NCI-H524 (cell line): Measurements from ENCODE around the gene NELFB.

Experiments used
- DNase-seq, 2 experiments: peaks; one replicate each; lab custom pipeline; 2025; lab: John Stamatoyannopoulos, UW

NELFB gene

DNA sequence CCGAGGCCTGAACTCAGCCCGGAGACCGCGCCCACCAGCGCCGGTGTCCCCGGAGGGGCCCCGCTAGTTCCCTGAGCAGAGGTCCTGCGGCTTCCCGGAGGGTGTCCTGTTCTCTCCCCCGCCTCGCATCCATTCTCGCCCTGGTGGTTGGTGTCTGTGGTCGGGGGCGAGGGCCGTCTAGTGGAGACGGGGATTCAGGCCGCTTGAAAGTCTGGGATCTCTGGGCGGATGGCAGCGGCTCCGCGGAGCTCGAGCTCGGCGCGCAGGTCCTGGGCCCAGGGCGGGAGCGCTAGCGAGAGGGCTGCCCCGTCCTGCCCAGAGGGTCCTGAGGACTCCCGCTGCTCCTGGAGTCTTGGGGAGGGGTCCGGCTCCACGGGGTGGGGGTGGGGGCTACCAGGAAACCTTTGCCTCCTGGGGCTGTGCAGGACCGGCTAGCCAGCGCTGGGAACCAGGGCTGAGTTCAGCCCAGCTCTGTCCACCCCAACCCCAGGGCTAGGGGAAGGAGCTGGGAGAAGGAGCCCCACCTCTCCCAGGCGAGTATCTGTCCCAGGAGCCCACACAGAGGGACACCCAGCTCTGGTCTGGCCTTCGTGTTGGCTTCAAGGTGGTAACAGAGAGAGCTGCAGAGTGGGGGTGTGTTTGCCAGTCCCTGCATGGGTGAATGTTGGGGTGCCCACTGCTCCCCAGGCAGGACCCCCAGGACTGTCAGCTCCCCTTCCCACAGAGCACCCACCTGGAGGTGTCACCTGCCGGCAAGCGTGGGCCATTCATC lies 26.4 kb downstream of the NELFB start:
- DNase-seq, result no peak

DNA sequence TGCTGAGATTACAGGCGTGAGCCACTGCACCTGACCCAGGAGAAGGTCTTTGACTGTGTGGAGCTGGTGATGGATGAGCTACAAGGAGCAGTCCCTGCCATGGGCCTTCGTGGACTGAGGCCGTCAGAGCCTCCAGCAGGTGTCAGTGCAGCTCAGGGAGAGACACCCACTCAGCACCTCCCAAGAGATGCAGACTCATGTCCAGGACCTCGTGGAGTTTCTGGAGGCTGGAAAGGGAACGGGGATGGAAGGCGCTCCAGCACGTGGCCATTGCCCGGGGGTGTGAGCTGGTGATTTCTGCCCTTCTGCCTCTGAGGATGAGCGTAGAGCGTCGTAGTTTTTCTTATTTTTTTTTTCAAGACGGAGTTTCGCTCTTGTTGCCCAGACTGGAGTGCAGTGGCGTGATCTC lies 31.9 kb downstream of the NELFB start:
- peak; percentile 57 to 75 for DNase-seq

DNA sequence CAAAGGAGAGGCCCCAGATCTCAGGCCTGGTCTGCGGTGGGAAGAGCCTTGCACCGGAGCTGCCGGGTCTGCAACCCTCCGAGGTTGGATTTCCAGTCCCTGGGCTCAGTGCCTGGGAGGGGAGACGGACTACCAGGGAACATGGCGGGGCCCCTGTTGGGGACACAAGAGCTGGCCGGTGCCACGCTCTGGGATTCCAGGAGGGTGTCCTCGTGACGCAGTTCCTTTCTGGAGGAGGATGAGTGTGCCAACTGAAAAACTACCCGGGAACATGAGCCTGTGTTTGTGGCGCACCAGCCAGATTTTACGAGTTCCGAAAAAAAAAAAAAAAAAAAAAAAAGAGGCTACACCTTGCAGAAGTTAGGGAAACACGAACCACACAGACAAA lies 38.0 kb downstream of the NELFB start:
- DNase-seq, result no peak

DNA sequence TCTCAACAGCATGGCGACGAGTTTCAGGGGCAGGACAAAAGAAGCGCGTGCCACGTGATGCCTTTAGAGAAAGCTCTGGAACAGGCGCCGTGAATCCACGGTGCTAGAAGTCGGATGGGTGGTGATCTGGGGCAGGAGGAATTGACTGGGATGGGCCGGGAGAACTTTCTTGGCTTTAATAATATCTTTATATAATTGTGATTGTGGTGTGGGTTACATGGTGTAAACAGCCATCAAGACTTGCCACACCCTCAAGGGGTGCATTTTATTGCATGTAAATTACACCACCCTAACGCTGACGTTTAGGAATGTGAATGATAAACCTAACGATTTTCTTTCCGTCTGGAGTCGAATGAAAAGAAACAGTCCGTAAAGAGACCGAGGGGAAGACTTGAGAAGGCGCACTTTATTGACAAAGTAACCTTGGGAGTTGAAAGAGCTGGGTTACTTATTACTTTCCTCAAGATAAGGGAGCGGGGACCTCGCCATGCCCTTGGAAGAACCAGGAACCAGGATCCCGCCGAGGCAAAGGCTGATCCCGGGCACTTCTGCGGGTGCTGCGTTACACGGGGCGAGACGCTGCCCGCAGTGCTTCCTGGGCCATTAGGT lies 38.5 kb downstream of the NELFB start:
- DNase-seq, result no peak

DNA sequence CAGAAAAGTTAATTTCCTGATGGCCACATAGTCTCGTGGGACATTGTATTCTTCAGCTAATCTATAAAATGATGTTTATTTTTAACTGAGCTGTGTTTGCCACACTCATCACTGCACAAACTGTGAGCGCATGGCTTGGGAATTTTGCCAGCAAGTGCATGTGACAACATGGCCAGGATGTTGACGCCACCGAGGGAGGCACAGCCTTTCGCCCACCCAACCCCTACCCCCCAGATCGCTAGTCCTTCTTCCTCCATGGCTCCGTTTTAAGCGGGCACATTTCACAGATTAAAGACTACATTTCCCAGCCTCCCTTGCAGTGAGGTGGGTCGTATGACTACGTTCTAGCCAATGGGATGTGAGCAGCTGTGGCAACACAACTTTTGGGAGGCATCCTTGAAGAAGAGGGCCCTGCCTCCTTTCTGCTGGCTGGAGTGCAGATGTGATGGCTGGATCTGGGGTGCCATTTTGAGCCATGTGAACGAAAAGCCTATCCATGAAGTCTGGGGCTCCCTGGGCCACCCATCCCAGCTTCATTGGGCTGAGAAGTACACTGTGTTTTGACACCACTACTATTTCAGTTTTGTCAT lies 39.1 kb downstream of the NELFB start:
- peak; percentile 50 to 62 for DNase-seq

DNA sequence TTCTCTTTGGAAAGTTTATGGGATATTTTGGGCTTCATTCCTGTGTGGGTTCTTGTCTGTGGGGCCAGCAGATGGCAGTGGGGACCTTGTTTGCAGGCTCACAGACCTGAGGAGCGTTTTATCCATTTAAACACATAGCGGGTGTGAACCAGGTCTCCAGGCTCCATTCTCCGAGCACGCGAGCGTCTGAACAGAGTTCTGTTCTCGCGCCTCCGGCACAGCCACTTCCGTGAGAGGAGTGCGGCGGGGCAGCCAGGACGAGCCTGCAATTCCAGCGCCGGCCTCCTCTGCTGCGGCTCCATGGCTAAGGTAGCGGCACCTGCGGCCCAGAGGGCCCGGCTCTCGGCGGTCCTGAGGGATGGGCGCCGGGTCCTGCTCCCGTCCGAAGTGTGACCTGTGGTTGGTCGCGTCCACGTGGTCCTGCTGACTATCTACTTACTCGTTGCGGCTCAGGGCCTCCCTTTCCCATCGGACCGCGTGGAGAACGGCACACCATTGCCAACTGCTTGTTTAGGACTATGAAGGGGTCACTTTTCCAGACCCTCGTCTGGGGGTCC lies 39.6 kb downstream of the NELFB start:
- DNase-seq, result peak; percentile 34 to 68

DNA sequence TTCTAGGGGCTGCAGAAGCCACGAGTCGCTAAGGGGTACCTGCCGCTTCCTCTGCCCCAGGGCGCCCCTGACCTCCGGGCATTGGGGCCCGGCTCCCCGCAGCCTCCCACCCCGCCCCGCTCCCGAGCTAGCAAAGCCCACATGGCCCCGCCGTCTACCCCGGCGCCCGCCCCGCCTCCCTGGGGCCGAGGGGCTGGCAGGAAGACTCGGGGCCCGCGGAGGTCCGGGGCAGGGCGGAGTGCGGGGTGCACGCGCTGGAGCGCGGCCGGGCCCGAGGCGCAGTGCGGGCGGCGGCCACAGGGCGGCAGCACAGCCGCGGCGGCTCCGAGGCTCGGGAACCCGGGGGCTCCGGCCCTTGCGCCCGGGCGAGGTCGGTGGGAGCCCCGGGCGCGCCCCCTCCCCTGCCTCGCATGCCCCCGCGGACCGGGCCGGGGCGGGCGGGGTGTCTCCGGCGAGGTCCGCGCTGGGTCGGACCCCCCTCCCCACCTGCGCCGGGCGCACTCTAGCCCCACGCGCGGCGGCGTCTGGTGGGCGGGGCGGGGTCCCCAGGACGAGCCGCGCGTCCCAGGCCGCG lies 40.2 kb downstream of the NELFB start:
- peak in 1 of 2 experiments; percentile 25 for DNase-seq

DNA sequence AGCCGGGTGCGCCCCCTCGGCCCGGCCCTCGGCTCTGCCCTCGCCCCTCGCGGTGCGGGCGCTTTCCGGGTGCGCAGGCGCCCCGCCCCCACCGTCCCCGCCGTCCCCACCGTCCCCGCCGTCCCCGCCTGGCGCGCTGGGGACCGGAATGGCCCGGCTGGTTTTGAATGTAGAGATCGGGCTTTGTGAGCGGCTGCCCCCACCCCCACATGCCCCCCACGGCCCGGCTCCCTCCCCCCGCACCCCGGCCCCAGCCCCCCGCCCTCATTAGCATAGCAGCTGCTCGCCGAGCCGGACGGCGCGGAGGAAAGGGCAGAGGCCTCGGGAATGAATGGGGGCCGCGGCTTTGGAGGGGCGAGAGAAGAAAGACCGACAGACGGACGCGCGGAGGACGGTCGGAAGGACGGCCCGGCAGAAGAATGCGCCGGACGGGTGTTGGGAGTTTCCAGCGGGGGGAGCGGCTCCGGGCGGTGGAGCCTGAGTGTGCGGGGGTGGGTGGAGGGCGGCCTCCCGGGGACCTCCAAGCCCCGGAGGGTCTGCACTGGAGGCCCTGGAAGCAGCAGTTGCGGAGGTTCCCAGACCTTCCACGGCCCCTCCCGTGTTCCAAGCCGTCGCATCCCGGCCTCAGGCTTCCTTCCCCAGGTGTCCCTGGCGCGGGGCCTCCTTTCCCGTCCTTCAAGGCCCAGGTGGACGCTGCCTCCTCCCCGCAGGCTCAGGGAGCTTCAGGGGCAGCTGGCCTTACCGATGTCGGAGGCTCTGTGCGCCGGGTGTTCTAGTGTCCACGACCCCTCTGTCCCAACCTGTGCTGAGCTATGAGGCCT lies 40.9 kb downstream of the NELFB start:
- no peak for DNase-seq

DNA sequence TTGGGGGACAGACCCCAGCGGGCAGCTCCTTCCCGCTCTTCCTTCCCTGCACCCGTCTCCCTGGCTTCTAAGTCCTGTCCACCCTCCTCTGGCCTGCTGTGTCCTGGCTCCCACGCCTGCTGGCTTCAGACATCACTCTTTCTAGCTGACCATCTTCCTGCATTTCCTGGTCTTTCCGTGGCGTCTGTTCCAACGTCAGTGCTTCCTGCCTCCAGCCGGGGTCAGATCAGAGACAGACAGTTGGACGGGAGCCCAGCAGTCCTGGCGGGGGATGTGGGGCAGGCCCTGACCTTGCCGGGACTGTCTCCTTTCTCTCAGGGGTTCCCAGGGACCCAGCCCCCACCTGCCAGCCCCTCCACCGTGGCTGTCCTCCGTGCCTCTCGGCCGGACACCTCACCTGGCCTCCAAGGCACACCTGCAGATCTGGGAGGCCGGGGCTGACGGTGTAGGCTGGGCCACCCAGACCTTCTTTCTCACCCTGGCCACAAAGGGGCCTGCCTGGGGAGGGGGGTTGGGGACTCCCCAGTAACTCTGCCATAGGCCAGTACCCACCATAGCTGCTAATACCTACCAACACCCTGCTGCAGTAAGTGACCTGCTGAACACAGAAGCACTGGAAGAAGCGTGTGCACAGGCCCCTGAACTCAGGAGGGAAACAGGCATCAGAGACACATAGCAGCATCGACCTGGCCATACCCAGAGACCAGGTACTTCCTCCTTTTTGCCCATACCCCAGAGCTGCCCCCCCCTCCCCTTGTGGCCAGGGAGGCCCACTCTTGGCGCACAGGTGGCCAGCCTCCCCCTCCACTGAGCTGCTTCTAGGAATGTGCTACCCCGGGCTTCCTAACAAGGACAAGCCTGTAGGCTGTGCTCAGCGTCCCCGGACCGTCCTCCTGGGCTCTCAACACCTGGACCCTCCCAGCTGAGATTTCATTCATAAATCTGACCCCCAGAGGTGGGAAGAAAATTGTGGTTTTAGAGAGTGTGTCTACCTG lies 41.8 kb downstream of the NELFB start:
- DNase-seq, result no peak

DNA sequence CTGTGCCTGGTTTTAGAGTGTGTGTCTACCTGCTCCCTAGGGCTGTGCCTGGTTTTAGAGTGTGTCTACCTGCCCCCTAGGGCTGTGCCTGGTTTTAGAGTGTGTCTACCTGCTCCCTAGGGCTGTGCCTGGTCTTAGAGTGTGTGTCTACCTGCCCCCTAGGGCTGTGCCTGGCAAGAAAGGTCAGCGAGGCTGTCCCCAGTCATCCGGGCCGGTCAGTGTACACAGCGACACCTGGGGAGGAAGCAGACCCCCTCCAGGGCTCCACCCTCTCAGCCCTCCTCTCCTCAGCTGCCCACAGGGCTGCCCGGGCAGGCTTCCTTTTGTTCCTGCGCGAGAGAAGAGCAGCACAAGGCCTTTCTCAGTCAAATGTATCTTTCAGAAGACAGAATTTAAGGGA lies 42.8 kb downstream of the NELFB start:
- DNase-seq, result no peak

DNA sequence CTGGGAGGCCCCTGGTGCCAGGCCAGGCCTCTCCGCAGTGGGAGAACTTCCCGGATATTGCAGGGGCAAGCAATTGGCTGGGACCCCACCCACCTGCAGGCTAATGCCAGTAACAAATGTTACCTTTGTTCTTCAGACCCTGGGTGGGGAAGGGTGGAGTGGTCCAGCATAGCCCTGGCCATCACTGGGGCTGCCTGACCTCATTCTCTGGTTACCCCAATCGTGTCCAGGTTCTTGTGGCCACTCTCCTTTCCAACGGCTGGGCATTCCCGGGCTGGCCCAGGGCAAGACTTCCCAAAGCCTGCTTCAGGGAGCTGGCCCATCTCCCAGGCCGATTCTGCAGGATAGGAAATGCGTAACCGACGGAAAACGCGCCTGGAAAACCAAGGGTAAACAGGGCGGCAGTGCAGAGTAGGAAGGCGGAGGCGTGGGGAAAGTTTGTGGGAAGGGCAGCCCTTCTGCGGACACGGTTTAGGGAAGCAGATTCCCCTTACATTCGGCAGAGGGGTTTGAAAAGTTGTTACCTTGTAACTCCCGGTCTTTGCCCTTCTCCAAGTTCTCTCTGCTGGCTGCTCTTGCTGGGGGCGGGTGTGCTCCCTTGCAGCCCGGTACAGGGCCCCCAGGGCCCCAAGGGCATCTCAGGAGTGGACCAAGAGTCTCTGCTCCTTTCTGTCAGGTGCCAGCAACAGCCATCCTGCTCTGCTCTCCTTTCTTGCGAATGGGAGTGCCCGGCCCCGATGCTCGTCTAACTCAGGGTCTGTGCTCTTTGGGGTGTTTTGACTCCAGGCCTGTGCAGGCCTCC lies 43.5 kb downstream of the NELFB start:
- no peak for DNase-seq

DNA sequence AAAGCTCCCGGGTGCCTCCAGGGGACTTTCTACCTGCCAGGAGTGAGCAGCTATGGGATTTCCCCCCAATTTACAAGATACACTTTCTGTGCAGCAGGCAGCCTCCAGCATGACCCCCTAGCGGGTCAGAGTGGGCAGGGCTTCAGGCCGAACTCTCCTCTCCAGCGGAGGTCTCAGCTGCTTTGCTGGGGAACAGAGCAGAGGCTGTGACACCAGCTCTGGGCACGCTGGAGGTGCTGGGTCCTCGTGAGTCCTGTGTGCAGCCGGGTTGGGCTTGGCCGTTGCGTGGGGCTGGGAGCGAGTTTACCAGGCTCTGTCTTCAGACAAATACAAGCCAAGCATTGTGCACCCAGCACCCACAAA lies 44.1 kb downstream of the NELFB start:
- no peak for DNase-seq

DNA sequence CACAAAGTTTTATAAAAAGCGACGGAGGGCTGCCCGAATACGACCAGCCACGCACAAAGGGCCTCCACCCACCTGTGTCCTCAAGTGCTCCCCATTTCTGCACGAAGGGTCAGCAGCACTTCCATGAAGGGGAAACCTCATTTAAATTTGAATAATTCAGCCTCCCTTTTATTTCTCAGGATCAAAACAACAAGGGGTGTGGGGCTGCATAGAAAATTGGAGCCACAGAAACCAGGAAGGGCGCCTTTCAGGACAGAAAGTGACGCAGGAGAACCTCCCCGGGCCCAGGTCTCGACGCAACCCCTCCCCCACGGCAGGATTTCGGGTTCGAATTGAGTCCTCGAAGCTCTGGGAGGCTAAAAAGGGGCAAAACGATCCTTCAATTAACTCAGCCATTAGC lies 44.8 kb downstream of the NELFB start:
- no peak for DNase-seq

DNA sequence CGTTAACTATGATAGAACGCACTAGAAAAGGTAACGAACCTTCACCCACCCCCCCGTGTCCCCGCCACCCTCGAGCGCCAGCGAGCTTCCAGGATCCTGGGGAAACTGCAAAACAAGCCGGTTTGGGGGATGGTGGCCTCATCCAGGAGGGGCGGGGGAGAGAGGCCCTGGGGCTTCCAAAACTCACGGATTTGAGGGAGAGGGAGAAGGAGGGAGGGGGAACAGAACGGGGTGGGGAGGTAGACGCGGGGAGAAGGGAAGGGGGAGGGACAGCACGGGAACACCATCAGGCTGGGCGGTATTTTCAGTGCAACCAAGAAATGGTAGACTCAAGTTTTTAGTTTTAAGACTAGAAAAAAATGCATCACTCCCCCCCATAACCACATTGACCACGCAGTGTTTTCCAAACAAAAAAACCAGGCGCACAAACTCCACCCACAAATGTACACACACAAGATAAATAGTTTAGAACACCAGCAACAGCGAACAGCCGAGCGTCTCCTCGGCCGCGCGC lies 45.5 kb downstream of the NELFB start:
- peak in 1 of 2 experiments; percentile 44 for DNase-seq

DNA sequence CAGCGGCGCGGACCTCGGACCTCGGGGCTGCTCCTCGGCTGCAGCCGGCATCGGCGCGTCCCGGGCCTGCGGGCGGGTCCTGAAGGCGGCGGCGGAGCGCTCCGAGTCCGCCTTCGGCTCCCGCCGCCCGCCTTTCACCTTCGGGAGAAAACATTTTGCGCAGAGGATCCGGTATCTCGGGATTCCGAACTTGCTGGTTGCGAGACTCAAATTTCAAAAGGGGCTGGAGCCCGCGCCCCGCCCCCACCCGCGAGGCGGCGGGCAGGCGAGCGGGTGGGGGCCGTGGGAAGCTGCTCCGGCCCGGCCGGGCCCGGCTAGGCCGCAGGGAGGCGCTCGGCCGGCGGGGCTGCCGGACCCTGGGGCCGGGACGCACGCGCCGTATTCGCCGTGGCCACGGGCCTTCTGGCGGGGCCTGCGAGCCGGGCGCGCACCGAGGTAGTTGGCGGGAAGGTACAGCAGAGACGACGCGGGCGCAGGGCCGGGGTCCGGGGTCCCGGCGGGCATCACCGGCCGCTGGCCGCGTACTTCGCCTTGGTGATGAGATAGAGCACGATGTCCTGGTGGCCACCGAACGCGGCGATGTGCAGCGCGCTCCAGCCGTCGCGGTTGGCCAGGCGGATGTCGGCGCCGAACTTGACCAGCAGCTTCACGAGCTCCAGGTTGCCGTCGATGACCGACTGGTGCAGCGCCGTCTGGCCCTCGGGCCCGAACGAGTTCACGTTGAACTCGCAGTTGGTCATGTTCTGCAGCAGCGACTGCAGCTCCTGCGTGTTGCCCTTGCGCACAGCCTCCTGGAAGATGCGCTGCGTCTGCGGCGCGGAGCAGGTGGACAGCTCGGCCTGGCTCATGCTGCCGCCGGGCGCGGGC lies 46.2 kb downstream of the NELFB start:
- peak; percentile 46 to 69 for DNase-seq

DNA sequence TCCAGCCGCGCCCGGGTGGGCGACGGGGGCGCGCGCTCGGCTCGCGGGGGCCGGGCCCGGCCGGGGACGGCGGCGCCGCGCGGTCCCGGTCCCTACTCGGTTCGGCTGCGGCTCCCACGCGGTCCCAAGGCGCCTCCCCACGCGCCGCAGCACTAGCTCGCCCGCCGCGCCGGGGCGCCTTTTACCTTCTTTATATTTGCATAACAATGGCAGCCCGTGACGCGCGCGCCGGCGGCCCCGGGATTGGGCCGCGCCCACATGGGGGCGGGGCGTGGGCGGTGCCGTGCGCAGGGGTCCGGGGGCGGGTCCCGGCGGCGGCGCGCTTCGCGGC lies 47.0 kb downstream of the NELFB start, which contains the start of gene NRARP:
Gene NRARP (minus strand): TSS at position 154 of the 331 bp plus-strand sequence. CDS start 343 bp downstream, outside the sequence.
- peak; percentile 79 to 91 for DNase-seq

DNA sequence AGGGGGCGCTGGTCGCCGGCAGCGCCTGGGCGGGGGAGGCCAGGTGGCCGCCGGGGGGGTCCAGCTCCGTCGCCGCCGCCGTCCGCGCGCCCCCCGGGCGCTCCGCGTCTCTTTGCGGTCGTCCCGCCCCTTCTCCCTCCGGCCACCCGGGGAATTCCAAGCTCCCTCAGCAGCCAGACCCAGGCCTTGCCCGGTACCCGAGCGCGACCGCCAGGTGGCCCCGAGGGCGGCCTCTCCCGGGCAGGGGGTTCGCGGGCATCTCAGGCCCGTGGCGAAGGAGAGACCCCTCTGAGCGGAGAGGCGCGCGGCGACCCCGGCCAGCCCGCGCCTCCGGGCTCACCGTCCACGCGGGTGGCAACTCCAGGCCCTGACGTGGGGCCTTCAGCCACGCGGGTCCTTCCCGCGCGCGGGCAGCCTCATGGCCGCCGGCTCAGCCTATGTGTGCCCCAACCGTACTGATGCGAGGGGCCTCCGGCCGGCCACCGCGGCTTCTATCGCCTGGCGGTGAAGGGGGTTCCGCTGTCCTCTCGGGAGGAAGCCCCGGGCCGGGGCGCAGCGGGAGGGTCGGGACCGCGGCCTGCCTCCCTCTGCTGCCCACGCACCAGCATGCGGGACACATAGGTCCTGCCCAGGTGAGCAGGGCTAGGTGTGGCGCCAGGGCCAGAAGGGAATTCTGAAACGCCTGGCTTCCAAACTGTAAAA lies 47.5 kb downstream of the NELFB start:
- DNase-seq, result no peak
